CD4-positive, alpha-beta T cell treated with Interleukin-15 for 4 hours (primary cell): Measurements from ENCODE around the gene MERTK.
"Not testable (repeated sequence)": the region's sequence is repeated elsewhere in the genome, so short reads cannot be mapped to it uniquely, and the experiment has no call there.

Experiments used
- DNase-seq: peaks from one replicate; pipeline ENCODE4 v3.0.0-alpha.2; 2020; ENCODE audit warnings: low spot score

The MERTK gene

DNA sequence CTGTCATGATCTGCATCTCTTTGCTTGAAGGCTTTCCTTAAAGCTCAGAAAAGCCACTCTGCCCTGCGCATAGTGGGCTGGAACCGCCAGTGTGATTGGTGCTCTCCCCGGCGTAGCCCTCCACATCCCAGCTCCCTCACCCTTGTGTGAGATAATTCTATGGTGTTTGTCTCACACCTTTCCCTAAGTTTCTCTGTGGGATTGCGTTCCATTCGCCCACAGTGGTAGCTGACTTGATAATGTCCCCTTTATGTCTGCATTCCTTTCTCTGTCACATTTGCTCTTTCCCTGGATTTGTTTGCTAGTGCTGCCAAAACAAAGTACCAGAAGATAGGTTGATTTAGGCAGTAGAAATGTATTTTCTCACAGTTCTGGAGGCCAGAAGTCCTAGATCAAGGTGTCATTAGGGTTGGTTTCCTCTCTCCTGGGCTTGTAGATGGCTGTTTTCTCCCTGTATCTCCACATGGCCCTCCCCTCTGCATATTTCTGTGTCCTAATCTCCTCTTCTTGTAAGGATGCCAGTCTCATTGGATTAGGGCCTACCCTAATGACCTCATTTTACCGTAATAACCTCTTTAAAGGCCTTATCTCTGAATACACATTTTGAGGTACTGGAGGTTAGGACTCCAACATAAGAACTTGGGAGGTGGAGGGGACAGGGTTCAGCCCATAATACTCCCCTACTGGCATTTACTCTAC lies 149.3 kb downstream of the MERTK start:
- no peak for DNase-seq

DNA sequence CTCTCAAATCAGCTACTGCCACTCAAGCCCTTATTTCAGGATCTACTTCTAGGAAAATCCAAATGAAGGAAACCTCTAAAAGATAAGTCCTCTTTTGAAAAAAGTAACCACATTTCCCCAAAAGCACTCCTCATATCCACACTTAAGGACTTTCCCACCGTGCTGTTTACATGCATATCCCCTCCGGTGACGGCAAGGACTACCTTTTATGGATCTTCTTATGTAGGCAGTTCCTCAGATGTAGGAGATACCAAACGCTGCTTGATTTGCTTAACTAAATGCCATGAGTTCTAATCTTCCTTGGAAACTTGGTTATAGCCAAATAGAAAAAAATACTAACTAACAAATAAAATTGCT lies 149.8 kb downstream of the MERTK start:
- no peak for DNase-seq

DNA sequence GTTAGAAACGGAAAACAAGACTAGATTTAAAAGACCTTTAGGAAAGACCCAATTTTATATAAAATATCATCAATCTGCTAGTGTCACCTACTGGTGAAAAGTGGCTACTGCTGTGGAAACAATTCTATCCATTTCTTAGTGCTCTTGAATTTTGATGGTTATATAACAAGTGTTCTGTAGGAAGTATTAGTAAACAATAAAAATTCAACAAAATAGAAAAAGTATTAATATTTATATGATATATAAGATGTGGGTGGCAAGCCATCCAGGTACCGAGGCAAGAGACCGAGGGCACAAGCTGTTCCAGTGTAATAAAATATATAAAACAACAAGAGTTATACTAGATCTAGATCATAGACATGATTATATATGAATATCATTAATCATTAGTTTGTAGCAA lies 150.5 kb downstream of the MERTK start:
- peak; percentile 57 for DNase-seq

DNA sequence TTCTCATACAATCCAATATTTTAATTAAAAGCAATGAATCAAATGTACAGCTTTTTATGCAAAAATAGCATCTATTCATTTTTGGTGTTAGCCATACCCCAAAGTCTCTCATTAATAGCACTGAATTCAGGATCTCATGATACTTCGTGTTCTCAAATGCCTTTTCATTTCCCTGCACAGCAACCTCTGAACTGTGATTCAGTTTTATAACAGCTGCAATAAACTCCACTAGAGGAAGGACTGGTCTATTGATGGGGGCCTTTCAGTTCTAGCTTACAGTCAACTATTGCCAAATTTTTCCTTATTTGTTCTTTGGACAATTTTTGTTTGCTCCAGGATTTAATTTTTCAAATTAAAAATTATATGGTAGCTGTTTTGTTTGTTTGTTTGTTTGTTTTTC lies 151.9 kb downstream of the MERTK start:
- DNase-seq: no peak

DNA sequence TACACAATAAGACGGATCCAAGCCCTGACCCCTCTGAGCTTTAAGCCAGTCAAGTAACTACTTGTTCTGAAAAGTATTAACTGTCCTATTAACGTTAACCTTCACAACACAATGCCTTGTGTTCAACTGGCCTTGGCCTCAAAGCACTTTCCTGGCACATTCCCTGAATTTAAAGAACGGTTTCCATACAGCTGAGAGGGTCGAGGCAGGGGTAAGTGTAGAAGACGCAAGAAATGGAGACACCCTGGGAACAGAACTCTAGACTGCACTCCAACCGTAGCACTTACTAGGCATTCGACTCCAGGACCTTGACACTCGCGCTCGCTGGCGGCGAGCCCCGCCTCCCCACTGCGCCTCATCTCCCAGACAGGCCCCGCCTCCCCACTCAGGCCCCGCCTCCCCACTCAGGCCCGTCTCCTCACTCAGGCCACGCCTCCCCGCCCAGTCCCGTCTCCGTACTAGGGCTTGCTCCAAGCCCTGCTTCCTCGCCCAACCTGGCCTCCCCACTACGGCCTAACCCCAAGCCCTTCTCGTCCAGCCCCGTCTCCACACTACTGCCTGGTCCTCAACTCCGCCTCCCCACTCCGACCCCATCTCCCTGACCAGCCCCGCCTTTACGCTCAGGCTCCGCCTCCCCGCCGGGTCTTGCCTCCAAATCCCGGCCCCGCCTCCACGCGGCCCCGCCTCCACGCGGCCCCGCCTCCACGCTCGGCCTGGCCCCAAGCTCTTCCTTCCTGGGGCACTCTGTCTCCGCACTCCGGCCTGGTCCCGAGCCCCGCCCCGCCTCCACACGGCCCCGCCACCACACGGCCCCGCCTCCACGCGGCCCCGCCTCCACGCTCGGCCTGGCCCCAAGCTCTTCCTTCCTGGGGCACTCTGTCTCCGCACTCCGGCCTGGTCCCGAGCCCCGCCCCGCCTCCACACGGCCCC lies 155.8 kb downstream of the MERTK start:
- peak; percentile 96 for DNase-seq

DNA sequence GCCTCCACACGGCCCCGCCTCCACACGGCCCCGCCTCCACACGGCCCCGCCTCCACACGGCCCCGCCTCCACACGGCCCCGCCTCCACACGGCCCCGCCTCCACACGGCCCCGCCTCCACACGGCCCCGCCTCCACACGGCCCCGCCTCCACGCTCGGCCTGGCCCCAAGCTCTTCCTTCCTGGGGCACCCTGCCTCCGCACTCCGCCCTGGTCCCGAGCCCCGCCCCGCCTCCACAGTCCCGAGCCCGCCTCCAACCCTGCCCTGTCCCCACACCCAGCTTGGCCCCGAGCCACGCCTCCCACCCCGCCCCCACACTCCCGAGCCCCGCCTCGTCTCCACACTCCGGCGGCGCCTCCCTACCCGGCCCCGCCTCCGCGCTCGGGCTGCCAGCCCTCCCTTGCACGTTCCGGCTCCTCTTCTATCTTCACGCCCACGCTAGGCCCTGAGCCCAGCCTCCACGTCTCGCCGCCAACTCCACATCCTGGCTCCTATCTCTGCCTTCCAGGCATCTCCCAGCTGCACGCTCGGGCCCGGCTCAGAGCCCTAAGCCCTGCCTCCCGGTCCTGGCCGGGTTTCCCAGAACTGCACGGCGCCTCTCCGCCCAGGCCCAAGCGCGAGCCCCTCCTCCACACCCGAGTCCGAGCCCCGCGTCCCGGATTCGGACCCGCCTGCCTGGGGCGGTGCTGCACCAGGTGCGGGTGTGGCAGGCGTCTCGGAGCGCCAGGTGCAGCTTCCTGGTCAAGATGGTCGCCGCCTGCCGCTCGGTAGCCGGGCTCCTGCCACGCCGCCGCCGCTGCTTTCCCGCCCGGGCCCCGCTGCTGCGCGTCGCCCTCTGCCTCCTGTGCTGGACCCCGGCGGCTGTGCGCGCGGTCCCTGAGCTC lies 156.7 kb downstream of the MERTK start, which contains the start of gene TMEM87B:
TSS of gene TMEM87B (plus strand) at position 423 of the 883 bp plus-strand sequence. CDS start at position 746, 323 bp downstream.
- DNase-seq: peak; percentile 98

DNA sequence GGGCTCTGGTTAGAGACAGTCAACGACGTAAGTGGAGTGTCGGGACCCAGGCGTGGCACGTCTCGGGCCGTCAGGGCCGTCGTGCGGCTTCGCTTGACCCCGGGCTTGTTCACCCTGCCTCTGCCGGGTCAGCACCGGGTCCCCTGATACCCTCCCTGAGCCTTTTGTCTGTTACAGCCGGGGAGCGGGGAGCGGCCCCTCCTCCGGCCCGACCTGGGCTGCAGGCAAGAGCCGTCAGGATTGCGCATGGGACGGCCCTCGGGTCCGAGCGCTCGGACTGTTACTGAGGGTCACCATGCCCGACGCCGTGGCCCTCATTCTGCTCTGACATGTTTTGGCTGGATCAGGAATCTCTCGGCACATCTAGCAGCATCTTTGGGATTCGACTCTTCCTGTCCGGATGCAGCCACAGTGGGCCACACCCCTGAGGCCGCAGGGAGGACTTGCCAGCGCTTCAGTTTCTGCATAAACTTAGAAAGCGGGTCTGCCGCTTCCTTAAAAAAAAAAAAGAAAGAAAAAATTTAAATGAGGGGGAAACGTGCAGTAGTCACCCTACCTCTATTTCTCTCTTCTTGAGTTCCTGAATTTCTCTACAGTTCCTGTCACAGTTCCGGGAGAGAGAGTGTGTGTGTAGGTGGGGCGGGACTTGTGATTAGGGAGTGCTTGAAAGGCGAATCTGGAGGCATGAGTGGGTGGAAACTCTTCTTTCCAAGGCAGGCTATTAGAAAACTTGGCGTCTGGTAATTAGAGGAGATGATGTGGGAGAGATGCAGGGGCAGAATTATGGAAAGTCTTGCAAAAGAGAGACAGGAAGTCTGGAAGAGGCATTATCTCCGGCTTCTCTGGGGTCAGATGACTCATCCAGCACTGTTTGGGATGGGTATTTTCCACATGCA lies 157.6 kb downstream of the MERTK start:
- DNase-seq: peak; percentile 40

DNA sequence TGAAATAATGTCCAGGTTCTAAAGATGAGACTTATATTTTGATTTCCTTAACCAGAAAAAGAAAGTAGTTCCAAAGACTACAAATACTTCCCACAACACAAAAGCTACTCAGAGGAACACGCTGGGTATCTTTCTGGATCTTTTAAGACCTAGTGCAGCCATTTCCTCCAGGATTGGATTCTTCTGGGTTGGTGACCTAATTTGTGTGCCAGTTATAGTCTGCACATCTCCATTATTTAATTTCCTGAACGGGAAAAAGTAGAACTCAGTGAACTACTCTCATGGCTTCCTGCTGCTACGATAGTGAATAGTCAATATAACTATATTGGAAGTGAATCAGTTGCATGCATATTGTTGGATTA lies 158.2 kb downstream of the MERTK start:
- DNase-seq: no peak

DNA sequence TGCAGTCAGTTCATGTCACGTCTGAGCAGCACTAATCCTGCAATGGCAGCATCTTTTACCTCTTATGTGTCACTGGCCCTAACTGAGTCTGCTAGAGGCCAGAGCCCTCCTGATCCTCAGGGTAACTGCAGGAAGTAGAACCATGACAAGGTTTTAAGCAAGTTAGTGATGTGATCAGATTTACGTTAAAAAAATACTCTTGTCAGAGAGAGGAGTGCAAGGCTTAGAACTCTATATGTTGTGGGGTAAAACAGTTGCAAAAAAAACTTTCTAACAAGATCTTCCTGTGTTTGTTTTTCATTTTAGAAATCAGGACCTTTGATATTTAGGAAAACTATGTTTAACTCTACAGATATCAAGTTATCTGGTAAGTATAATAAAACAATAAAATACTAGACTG lies 161.3 kb downstream of the MERTK start:
- no peak for DNase-seq

DNA sequence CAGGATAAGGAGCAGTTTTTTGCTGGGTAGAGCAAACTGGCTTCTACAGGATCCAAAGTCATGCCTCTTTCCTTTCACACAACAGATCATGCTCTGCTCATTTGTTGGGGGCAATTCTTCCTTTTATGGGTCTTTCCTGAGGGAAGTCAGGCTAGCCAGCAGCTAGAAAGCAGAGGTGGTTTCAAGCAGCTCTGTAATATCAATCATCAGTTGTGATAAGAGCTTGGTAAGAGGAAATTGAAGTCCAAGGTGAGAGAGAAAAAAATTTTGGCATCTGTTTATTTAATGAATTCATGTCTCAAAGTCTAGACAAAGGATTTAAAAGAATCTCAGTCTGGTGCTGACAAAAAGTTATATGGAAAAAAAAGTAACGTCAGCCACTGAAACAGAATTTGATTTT lies 162.9 kb downstream of the MERTK start:
- DNase-seq: no peak

DNA sequence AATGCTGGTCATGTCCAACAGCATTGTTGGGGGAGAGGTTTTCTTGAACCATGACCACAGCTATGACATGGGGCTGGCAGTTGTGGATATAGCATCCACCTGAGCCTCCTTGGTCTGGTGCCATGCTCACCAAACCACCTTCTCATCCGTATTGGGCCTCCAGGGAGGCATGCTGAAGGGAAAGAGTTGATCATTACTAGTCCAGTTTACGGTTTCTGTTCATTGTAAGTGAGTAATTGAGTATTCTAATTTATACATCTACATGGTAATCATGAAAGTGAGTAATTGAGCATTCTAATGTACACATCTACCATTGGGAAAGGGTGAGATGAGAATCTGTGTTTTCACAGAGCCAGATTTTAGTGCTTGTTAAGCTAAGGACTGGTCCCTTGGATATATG lies 163.4 kb downstream of the MERTK start:
- no peak for DNase-seq

DNA sequence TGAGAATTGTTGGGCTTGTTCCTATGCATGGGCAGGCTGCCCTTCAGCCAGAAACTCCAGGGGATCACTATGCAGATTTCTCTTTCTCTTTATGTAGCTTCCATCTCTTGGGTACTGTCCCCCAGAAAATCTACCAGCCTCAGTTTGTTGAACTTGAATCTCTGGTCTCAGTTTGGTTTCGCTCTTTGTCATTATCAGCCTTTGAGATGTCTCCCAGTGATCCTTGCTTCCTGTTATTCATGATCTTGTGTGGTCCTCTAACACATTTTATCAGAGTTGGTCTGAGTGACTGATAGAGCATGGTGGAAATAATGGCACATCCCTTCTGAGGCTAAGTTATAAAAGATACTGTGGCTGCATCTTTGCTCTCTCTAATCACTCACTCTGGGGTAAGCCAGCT lies 164.5 kb downstream of the MERTK start:
- no peak for DNase-seq

DNA sequence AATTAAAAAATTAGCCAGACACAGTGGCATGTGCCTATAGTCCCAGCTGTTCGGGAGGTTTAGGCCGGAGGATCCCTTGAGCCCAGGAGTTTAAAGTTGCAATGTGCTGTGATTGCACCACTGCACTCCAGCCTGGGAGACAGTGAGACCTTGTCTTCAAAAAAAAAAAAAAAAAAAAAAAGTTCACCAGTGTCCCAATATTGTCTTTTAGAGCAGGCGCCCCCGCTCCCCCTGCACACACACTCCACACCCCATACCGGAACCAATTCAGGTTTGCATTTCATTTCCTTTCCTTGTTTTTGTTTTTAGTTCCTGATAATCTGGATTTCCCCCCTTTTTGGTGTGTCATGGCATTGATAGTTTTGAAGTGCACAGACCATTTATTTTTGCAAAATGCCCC lies 167.1 kb downstream of the MERTK start:
- no peak for DNase-seq

DNA sequence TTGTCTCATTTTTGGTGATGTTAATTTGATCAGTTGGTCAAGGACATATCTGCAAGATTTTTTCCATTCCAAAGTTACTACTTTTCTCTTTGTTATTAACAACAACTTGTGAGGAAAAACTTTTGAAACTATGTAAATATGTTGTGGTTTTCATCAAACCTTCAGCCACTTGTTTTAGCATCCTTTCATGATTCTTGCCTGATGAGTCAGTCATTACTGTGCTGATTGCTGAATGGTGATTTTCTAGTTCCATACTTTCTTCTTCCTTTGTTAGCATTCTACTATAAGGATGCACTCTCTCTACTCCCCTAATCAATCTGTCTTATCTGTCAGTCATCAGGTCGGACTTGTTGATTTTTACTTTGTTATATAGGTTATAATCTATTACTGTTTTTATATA lies 167.6 kb downstream of the MERTK start:
- no peak for DNase-seq

DNA sequence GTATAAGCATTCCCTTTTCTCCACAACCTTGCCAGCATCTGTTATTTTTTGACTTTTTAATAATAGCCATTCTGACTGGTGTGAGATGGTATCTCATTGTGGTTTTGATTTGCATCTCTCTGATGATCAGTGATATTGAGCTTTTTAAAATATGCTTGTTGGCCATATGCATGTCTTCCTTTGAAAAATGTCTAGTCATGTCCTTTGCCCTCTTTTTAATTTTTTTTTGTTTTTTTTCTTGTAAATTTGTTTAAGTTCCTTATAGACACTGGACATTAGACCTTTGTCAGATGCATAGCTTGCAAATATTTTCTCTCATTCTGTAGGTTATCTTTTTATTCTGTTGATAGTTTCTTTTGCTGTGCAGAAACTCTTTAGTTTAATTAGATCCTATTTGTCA lies 171.4 kb downstream of the MERTK start:
- not testable (repeated sequence) for DNase-seq

DNA sequence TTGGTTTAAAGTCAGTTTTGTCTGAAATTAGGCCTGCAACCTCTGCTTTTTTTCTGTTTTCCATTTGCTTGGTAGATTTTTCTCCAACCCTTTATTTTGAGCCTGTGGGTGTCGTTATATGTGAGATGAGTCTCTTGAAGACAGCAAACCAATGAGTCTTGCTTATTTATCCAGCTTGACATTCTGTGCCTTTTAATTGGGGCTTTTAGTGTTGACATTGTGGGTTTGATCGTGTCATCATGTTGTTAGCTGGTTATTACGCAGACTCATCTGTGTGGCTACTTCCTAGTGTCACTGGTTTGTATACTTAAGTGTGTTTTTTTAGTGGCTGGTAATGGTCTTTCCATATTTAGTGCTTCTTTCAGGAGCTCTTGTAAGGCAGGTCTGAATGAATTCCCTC lies 175.5 kb downstream of the MERTK start:
- DNase-seq: no peak

DNA sequence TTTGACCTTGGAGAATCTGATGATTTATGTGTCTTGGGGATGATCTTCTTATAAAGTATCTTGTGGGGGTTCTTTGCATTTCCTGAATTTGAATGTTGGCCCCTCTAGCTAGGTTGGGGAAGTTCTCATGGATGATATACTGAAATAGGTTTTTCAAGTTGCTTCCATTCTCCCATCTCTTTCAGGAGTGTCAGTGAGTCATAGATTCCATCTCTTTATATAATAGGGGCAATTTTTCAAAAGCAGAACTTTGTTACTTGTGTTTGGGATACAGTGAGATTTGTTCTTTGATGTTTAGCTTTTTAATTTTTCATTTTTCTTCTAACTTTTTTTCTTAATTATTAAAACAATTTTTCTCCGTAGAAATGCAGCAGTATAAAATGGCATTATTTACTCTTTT lies 176.1 kb downstream of the MERTK start:
- DNase-seq: no peak

DNA sequence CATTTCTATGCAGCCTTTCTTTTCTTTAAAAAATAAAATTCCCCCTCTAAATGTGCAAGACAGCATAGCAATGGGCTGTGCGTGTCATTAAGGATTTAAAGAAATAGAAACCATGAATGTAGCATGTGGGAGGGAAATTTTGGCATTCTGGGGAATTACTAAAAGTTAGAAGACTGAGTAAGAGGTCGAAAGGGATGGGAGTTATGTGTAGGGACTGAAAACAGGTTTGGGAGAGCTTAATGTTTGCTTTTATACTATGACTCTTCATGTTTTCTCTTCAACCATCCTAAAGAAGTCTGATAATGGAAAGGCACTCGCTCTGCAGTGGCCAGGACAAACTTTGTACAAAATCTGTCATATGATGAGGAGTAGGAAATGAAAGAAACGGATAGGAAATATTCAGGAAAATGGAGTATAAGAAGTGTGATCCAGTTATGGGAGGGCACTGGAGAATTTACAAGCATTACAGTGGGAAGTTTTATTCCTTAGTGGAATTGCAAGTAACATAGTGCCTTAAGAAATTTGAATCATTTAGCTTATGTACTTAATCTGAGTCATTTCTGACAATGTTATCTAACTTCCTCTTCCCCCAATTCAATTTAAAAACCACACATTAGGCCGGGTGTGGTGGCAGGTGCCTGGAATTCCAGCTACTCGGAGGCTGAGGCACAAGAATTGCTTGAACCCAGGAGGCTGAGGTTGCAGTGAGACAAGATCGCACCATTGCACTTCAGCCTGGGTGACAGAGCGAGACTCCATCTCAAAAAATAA lies 177.3 kb downstream of the MERTK start:
- DNase-seq: no peak

DNA sequence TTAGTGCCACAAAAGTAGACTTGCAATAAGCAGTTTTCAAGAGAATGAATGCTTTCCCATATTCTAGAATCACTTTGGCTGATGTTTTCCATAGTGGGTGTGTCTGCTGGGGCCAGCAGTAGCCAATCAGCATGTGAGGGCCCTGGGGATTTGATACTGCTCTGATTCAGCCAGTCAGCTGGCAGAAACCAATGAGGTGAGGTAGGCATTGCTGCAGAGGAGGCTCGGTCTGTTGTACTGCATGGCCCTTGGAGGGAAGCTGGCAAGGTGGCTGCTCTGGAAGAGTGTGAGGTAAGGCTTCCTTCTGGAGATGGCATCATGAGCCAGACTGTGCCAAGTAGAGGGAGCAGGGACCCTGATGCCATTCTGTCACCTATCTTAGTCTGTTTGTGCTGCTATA lies 179.4 kb downstream of the MERTK start:
- no peak for DNase-seq
